Measurements from ENCODE around the gene FIBCD1.

The FIBCD1 gene

GRCh38 chr9:130885484-130886375 is 53.3 kb downstream of the FIBCD1 start:
- no peak for TF ChIP-seq CTCF (IDR thresholded peaks at IDR 0.05)

GRCh38 chr9:130884542-130885483 is 54.2 kb downstream of the FIBCD1 start:
- TF ChIP-seq CTCF (IDR thresholded peaks at IDR 0.05) = no peak

GRCh38 chr9:130884111-130884531 is 54.9 kb downstream of the FIBCD1 start:
- no peak for TF ChIP-seq CTCF (IDR thresholded peaks at IDR 0.05)

- no peak for TF ChIP-seq CTCF (IDR thresholded peaks at IDR 0.05)
Observed at GRCh38 chr9:130883479-130883878, 55.6 kb downstream of the FIBCD1 start.

GRCh38 chr9:130882696-130883225 is 56.3 kb downstream of the FIBCD1 start:
- TF ChIP-seq CTCF (IDR thresholded peaks at IDR 0.05) = no peak

GRCh38 chr9:130881516-130881915 is 57.5 kb downstream of the FIBCD1 start:
- TF ChIP-seq CTCF (IDR thresholded peaks at IDR 0.05) = no peak

- no peak for TF ChIP-seq CTCF (IDR thresholded peaks at IDR 0.05)
Observed at GRCh38 chr9:130880599-130881220, 58.3 kb downstream of the FIBCD1 start.

Measured in LNCAP (cell line).